Ammon's horn (tissue), 1 donor: ENCODE results near the gene TFCP2L1.
"Not testable (repeated sequence)": the region's sequence is repeated elsewhere in the genome, so short reads cannot be mapped to it uniquely, and the experiment has no call there.

Experiments
- DNase-seq: peaks from one replicate; pipeline ENCODE4 v3.0.0-alpha.2; 2016; ENCODE audit warnings: low spot score

Gene TFCP2L1

GRCh38 chr2:121295911-121296650 is 11.1 kb upstream of the TFCP2L1 start:
- no peak for DNase-seq

GRCh38 chr2:121294881-121295840 is 10.2 kb upstream of the TFCP2L1 start:
- DNase-seq, result no peak

DNA sequence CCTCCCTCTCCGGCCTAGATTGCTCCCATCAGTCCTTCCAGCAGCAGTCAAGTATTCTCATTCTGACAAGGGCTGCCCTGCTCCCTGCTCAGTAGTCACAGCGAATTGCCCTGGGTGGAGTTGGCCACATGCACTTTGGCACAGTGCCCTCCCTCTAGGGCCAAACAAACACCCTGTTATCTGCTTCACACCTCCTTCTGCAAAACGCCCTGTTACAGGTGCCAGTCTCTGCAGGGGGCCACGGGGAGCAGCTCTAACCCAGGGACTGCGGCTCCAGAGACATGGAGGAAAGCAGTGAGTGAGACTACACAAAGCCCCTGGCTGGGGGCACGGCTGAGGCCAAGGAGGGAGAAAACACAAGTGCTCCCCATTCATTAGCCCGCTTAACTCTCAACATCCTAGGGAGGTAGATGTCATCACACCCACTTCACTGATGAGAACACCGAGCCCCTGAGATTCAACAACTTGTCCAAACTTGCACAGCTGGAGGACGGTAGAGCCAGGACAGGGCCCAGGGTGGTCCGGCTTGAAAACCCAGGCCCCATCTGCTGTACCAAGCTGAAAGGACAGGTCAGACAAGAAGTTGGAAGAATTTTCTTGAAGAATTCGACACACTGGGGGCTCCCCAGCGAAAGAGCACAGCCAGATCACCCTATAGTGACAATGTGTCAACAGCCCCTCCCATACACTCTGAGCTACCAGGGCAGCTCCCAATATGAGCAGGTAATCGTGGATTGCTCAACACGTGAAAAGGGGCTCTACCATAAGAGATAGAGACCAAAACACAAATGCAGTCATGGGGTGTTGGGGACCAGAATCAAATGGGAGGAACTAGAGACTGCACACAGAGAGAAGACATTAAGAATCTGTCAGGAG is 8.7 kb upstream of the TFCP2L1 start:
- no peak for DNase-seq

DNA sequence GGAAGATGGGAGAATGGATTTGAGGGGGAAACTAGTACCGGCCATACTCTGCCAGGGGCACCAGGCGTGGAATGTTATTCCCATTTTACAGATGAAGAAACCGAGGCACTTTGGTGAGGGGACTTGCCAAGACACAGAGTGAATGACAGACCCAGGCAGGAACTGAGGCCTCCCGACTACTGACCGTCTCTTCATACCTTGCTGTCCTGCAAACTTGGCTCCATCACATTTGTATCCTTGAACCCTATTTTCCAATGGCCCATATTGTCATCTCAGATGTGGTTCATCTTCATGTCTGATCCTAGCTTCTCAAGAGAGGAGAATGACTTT is 6.2 kb upstream of the TFCP2L1 start:
- no peak for DNase-seq

GRCh38 chr2:121289271-121289670 is 4.3 kb upstream of the TFCP2L1 start:
- DNase-seq, result no peak

DNA sequence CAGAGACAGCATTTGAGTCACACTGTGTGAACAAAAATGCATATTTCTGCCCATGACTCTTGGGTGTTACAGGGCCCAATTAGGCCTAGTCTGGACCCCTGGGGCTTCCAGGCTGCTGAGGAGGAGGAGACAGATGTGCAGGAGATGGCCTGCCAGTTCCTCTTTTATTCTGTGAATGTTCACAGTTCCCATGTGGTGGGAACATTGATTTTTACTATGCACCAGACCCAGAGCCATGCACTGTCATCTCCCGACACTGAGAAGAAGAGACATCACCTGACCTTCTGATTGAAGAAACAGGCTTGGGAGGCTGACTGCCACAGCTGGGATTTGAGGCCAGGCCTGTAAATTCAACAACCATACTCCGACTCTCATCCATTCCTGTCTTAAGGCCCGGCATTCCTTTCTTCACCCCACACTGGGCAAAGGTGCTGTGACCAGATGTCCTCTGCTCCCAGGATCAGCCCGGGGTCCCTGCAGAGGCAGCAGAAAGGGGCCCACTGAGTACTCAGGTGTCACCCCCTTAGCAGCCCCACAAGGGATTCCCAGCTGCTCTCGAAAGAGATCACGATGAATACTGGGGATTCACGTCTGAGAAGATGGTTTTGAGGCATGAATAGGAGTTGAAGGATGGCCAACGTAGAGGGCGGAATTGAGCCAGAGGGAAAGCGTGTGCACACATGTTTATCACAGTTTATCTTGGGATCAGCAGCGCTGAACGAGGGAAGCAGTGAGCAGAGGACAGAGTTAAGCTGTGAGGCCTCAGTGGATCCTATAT is 3.6 kb upstream of the TFCP2L1 start:
- DNase-seq, result no peak

DNA sequence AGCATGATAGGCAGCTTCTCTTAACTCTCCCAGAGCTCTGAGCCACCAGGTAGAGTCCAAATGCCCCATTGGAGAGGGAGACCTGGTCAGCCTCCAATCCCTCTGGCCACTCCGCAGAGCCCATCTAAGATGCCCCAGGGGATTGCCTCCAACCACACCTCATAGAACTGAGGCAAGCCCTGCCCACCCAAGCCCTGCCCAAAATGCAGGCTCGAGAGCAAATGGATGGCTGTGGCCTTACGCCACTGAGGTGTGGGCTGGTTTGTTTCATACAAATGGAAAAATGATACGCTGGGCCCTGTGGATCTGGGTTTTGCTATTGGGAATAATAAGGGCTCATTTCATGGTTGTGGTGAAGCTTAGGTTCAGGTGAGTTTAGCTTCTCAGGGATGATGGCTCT is 3.0 kb upstream of the TFCP2L1 start:
- no peak for DNase-seq

DNA sequence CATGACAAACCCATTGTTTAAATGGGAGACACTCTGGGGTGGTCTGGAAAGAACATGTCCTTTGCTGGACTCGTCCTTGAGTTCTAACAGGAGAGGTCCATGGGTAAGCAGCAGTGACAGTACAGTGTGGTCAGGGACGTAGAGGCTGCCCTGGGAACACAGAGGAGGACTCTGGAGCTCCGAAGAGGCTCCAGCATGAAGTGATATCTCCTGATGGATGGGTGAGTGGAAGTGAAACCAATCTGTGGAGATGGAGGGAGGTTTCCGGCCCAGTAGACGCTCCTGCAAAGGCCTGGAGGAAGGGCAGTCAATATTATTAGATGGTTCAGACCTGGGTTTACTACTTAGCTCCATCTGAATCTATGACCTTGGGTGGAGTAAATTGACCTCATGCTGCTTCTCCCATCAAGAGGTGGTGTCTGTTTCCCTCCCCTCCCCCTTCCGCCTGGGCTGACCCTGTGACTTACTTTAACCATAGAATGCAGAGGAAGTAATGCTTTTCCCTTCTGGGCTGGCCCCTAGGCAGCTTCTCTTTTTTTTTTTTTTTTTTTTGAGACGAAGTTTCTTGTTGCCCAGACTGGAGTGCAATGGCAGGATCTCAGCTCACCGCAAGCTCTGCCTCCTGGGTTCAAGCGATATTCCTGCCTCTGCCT is 2.3 kb upstream of the TFCP2L1 start:
- peak; percentile 43 for DNase-seq

- DNase-seq, result no peak
Observed at GRCh38 chr2:121286506-121286905, 1.5 kb upstream of the TFCP2L1 start.

GRCh38 chr2:121285926-121286325 is 924 bp upstream of the TFCP2L1 start:
- DNase-seq, result no peak

GRCh38 chr2:121283670-121284462 is 1.1 kb downstream of the TFCP2L1 start:
- no peak for DNase-seq

DNA sequence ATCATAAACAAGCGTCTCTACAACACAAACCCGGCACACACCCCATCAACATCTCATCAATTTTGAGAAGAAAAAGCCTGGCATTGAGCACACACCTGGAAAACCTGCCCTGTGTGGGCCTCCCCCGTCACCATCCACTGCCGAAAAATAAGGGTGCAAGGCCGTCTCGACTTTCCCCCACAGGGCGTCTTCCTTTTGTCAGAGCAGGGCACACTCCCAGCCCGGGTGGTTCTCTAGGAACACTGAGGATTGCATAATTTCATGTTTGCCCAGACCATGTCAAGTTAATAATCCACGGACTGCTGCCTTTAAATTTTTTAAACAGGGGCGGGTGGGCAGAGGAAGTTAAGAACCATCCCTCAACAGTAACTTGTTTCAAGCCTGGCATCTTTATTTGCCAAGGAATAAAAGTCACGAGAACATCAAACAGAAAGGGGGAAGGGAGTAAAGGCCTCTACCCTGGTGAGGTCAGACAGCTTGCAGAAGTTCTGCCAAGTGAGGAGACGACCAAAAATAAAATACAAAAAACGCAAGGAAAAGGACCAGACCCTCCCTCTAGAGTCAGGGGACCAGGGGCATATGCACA is 2.1 kb downstream of the TFCP2L1 start:
- no peak for DNase-seq

- no peak for DNase-seq
Observed at GRCh38 chr2:121281694-121282093, 3.3 kb downstream of the TFCP2L1 start.

GRCh38 chr2:121281107-121281506 is 3.9 kb downstream of the TFCP2L1 start:
- DNase-seq, result no peak

- peak; percentile 34 for DNase-seq
Observed at GRCh38 chr2:121279476-121280220, 5.4 kb downstream of the TFCP2L1 start.

DNA sequence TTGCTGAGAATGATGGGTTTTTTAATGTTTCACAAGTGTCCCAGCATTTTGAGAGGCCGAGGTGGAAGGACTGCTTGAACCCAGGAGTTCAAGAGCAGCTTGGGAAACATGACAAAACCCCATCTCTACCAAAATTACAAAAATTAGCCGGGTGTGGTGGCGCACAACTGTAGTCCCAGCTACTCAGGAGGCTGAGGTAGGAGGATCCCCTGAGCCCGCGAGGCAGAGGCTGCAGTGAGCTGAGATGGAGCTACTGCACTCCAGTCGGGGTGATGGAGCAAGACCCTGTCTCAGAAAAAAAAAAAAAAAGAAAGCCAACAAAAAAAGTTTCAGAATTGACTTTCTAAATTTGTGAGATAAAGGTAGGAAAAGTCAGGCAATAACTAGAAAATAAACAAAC is 8.7 kb downstream of the TFCP2L1 start:
- no peak for DNase-seq

- no peak for DNase-seq
Observed at GRCh38 chr2:121273116-121273515, 11.9 kb downstream of the TFCP2L1 start.

DNA sequence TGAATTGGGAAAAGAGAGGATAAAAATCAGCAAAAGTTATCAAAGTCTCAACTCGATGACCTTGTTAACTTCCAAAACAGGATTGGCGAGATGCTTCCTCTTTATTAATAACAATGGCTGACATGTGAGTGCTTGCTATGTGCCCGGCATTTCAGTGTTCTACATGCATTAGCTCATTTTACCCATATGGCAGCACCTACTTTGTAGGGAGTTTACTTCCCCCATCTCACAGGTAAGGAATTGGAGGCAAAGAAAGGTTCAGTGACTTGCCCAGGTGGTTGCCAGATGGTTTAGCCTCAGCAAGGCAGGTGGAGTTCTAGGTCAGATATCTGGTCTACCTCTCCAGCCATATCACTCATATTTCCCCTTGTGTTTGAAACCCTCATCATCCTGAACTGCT is 12.4 kb downstream of the TFCP2L1 start:
- no peak for DNase-seq

GRCh38 chr2:121269436-121269835 is 15.6 kb downstream of the TFCP2L1 start:
- not testable (repeated sequence) for DNase-seq
